K562 (cell line): ENCODE data around the gene NIFK. TPM values are rescaled to one million over a fixed set of nuclear protein-coding genes. Genes with fewer than 3 reads are reported as not detected.
"Not testable (repeated sequence)": the region's sequence is repeated elsewhere in the genome, so short reads cannot be mapped to it uniquely, and the experiment has no call there.

Experiments
- CBFA2T2 ChIP-seq: fragments of 450-650 bp; conservative IDR thresholded peaks from 2 replicates; pipeline ENCODE4 v1.6.1; 2017; ENCODE audit warnings: mild to moderate bottlenecking
- CBFA2T3 ChIP-seq: fragments of 450-650 bp; IDR thresholded peaks from 2 replicates; pipeline ENCODE4 v1.6.1; 2017
- CUX1 ChIP-seq: fragments of 200-800 bp; sonication (Bioruptor generic); IDR thresholded peaks from 2 replicates; pipeline ENCODE4 v1.6.1; 2016; ENCODE audit warnings: missing genetic modification characterization, missing compliant biosample characterization
- FOSL1 ChIP-seq: fragments of 200-800 bp; sonication (Bioruptor generic); conservative IDR thresholded peaks from 2 replicates; pipeline ENCODE4 v1.6.1; 2016; ENCODE audit warnings: missing genetic modification characterization, missing compliant biosample characterization
- JUND ChIP-seq, 2 experiments: IDR thresholded peaks; 2 replicates in 1 of 2; 3 replicates in 1 of 2; pipeline ENCODE4 v1.6.1; 2011; ENCODE audit warnings: borderline replicate concordance in 2 of 2, low read depth in 2 of 2, low read length in 2 of 2, improper control_type of control experiment in 1 of 2, missing biosample characterization in 1 of 2, missing genetic modification characterization in 1 of 2, missing genetic modification reagents in 1 of 2
- MAFF ChIP-seq: IDR thresholded peaks from 2 replicates; pipeline ENCODE4 v1.6.1; 2012; ENCODE audit warnings: low read length, improper control_type of control experiment
- MAFG ChIP-seq: fragments of 450-650 bp; conservative IDR thresholded peaks from 2 replicates; pipeline ENCODE4 v1.6.1; 2016; ENCODE audit warnings: missing genetic modification characterization, missing compliant biosample characterization
- MEF2D ChIP-seq: conservative IDR thresholded peaks from 2 replicates; pipeline ENCODE4 v1.6.1; 2016; ENCODE audit warnings: low read depth, missing genetic modification characterization, missing compliant biosample characterization
- NR2C2 ChIP-seq, 2 experiments: fragments of 200-800 bp in 1 of 2; sonication (Bioruptor generic) in 1 of 2; sonication (generic) in 1 of 2; formaldehyde crosslinking in 1 of 2; IDR thresholded peaks; 2 replicates each; pipeline versions ENCODE4 v1.6.1 to v1.8.0; 2016 to 2022; ENCODE audit warnings: mild to moderate bottlenecking in 1 of 2, missing compliant biosample characterization in 1 of 2, missing genetic modification characterization in 1 of 2, missing genetic modification reagents in 1 of 2
- PBX2 ChIP-seq, 2 experiments: IDR thresholded peaks in 1 of 2; conservative IDR thresholded peaks in 1 of 2; 2 replicates each; pipeline ENCODE4 v1.6.1; 2016; ENCODE audit warnings: low read depth in 2 of 2, mild to moderate bottlenecking in 1 of 2, missing compliant biosample characterization in 1 of 2, missing genetic modification characterization in 1 of 2, moderate library complexity in 1 of 2
- TEAD4 ChIP-seq, 2 experiments: sonication (generic) in 1 of 2; formaldehyde crosslinking in 1 of 2; IDR thresholded peaks; 2 replicates each; pipeline versions ENCODE4 v1.6.1 to v1.8.0; 2012 to 2022; ENCODE audit warnings: borderline replicate concordance in 1 of 2, inconsistent platforms in 1 of 2, low read length in 1 of 2, mild to moderate bottlenecking in 1 of 2, missing genetic modification reagents in 1 of 2
- TFAP4 ChIP-seq: sonication (generic); formaldehyde crosslinking; IDR thresholded peaks from 2 replicates; pipeline ENCODE4 v1.8.0; 2022; ENCODE audit warnings: missing genetic modification reagents, mild to moderate bottlenecking, moderate library complexity, borderline replicate concordance
- ZNF316 ChIP-seq: fragments of 450-650 bp; IDR thresholded peaks from 2 replicates; pipeline ENCODE4 v1.6.1; 2016
- ZNF584 ChIP-seq: fragments of 200-800 bp; sonication (Bioruptor generic); IDR thresholded peaks from 2 replicates; pipeline ENCODE4 v1.6.1; 2016; ENCODE audit warnings: low read depth, mild to moderate bottlenecking, missing genetic modification characterization, missing compliant biosample characterization
- polyA plus RNA-seq, 8 experiments: library from polyadenylated mRNA; depleted of rRNA in 4 of 8; stranded (reverse) in 5 of 8; unstranded in 3 of 8; fragments of >200 nt; fragmentation: Nextera tagmentation in 2 of 8; fragmentation: Illumina TruSeq in 1 of 8; extraction: Ambion mirVana in 2 of 8; extraction: Trizol in 1 of 8; gene quantifications; 2 replicates each; pipeline versions ENCODE4 v1.2.1 to v1.2.3, GENCODE V29; 2011 to 2014; ENCODE audit warnings: inconsistent platforms in 1 of 8, missing spikeins in 1 of 8
- total RNA-seq, 7 experiments: library from RNA; depleted of rRNA in 6 of 7; stranded (reverse); fragments of >200 nt in 6 of 7; fragmentation: Illumina TruSeq in 2 of 7; extraction: Trizol in 2 of 7; gene quantifications; 2 replicates each; pipeline versions ENCODE4 v1.2.1 to v1.2.3, GENCODE V29; 2011 to 2021; ENCODE audit warnings: low replicate concordance in 1 of 7

Gene NIFK
- total and polyA plus RNA-seq, 9 of the 15 experiments (the other 6 are each of a cell fraction or from before 2014, with no cell fraction given), result 60.2 to 426 (median 183) TPM

GRCh38 chr2:121701761-121702160, 34.9 kb downstream of the NIFK start (continued):
- TF ChIP-seq TEAD4 (IDR thresholded peaks at IDR 0.05; ENCODE audit: low read length) (peak; percentile 41), NR2C2 (tag; IDR thresholded peaks at IDR 0.05) (0 out of 2 replicates have a peak, but pooled peaks have one; percentile 28), FOSL1 (tag) (peak; percentile 37; the same call in 1 of the 2 replicates), ZNF584 (CRISPR knock-in tag) (peak; percentile 53; the same call in 1 of the 2 replicates), MAFG (tag) (peak; percentile 54; the same call in 1 of the 2 replicates), ZNF316 (peak; percentile 85), CBFA2T3 (peak; percentile 64), JUND (tag; IDR thresholded peaks at IDR 0.05; ENCODE audit: borderline replicate concordance, low read depth, low read length) (peak; percentile 16; the same call in 1 of the 3 replicates), TFAP4 (peak; percentile 69), CUX1 (CRISPR knock-in tag) (peak; percentile 91), CBFA2T2 (0 out of 2 replicates have a peak, but pooled peaks have one; percentile 19), PBX2 (tag; conservative IDR thresholded peaks at IDR 0.05; ENCODE audit: low read depth) (0 out of 2 replicates have a peak, but pooled peaks have one; percentile 2), MEF2D (0 out of 2 replicates have a peak, but pooled peaks have one; percentile 53), MAFF (peak; percentile 10; the same call in 1 of the 2 replicates)
- not testable (repeated sequence) for TF ChIP-seq TEAD4 (CRISPR knock-in tag; IDR thresholded peaks at IDR 0.05; ENCODE audit: borderline replicate concordance); NR2C2 (CRISPR knock-in tag; IDR thresholded peaks at IDR 0.05); JUND (IDR thresholded peaks at IDR 0.05; ENCODE audit: borderline replicate concordance, low read depth, low read length); PBX2 (CRISPR knock-in tag; IDR thresholded peaks at IDR 0.05; ENCODE audit: low read depth)
- TF ChIP-seq, all 486 proteins: peak for 27; not testable (repeated sequence) for 459
